ENCODE measurements around the gene VWA5B1.

The VWA5B1 gene

DNA sequence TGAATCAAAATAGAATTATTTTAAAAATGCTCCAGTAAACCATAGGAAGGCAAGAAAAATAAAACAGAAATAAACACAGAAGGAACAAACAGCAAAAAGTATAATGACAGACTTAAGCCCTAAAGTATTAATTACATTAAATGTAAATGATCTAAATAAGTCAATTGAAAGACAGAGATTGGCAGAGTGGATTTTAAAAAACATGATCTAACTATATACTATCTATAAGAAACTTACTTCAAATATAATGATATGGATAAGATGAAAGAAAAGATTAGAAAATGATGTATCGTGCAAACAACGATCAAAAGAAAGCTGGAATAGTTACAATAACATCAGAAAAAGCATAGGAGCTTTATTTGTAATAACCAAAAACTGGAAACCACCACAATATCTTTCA lies 104.6 kb downstream of the VWA5B1 start:
- Histone ChIP-seq H3K4me1 (ENCODE audit: low read depth, poor library complexity, severe bottlenecking) (no peaks in the 10 kb centered on the region), H3K79me2 (ENCODE audit: insufficient read depth, low read depth) (no peaks in the 10 kb centered on the region), H3K4me3 (IDR thresholded peaks at IDR 0.05; ENCODE audit: insufficient read depth, low read depth, low read length) (no peak overlapping the region), H3K27ac (no peak overlapping the region), H2AFZ (ENCODE audit: low read depth) (no peak overlapping the region), H3K9ac (no peak overlapping the region), H3K4me2 (no peak overlapping the region), H3K36me3 (ENCODE audit: insufficient read depth) (no peaks in the 10 kb centered on the region), H4K20me1 (ENCODE audit: insufficient read depth) (no peaks in the 10 kb centered on the region), H3K27me3 (ENCODE audit: insufficient read depth, low read depth) (peaks cover 14% of the 10 kb centered on the region; the same call in 1 of the 2 replicates)
- TF ChIP-seq CTCF (conservative IDR thresholded peaks at IDR 0.05; ENCODE audit: low read depth, low read length), result no peak

GRCh38 chr1:20398744-20399143 lies 108.1 kb downstream of the VWA5B1 start:
- Histone ChIP-seq H4K20me1 (ENCODE audit: insufficient read depth) (no peaks in the 10 kb centered on the region), H3K4me3 (IDR thresholded peaks at IDR 0.05; ENCODE audit: insufficient read depth, low read depth, low read length) (no peak overlapping the region), H3K4me1 (ENCODE audit: low read depth, poor library complexity, severe bottlenecking) (no peaks in the 10 kb centered on the region), H3K9ac (no peak overlapping the region), H3K36me3 (ENCODE audit: insufficient read depth) (no peaks in the 10 kb centered on the region), H2AFZ (ENCODE audit: low read depth) (no peak overlapping the region), H3K27ac (no peak overlapping the region), H3K4me2 (no peak overlapping the region), H3K79me2 (ENCODE audit: insufficient read depth, low read depth) (no peaks in the 10 kb centered on the region), H3K27me3 (ENCODE audit: insufficient read depth, low read depth) (peaks cover 15% of the 10 kb centered on the region; the same call in 1 of the 2 replicates)
- TF ChIP-seq CTCF (conservative IDR thresholded peaks at IDR 0.05; ENCODE audit: low read depth, low read length), result no peak

GRCh38 chr1:20399196-20399595 lies 108.5 kb downstream of the VWA5B1 start:
- H3K27me3 ChIP-seq (ENCODE audit: insufficient read depth, low read depth), result peaks cover 14% of the 10 kb centered on the region; the same call in 1 of the 2 replicates
- H3K36me3 ChIP-seq (ENCODE audit: insufficient read depth), result no peaks in the 10 kb centered on the region
- no peak overlapping the region for H3K4me3 ChIP-seq (IDR thresholded peaks at IDR 0.05; ENCODE audit: insufficient read depth, low read depth, low read length)
- no peak overlapping the region for H3K4me2 ChIP-seq
- no peak overlapping the region for H3K9ac ChIP-seq
- no peak for TF ChIP-seq CTCF (conservative IDR thresholded peaks at IDR 0.05; ENCODE audit: low read depth, low read length)
- no peaks in the 10 kb centered on the region for H3K4me1 ChIP-seq (ENCODE audit: low read depth, poor library complexity, severe bottlenecking)
- H2AFZ ChIP-seq (ENCODE audit: low read depth), result no peak overlapping the region
- no peaks in the 10 kb centered on the region for H4K20me1 ChIP-seq (ENCODE audit: insufficient read depth)
- no peak overlapping the region for H3K27ac ChIP-seq
- H3K79me2 ChIP-seq (ENCODE audit: insufficient read depth, low read depth), result no peaks in the 10 kb centered on the region

DNA sequence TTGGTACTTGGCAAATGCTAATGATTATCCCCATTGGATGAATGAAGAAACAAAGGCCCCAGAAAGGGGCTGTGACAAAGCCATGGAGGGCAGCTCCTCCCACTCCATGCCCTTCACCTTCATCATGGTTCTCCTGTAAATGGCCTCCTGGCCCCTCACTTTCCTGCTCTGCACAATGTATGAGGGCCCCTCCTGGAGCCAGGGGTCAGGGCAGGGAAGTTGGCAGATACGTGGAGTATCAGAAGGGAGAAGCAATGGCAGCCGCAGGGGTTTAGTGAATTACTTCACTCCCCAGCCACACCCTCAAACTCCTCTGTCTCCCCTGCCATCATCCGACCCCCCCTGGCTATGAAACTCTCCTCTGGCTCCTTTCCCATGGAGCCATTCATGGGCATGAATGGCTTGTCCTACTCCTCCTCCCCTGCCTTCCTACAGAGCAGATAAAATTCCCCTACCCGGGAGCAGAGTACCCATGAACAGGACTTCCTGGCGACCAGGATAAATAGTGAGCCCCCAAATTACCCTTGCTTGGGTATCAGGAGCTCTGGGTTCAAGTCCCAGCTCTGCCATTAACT lies 109.0 kb downstream of the VWA5B1 start:
- Histone ChIP-seq H4K20me1 (ENCODE audit: insufficient read depth) (no peaks in the 10 kb centered on the region), H3K4me2 (no peak overlapping the region), H3K79me2 (ENCODE audit: insufficient read depth, low read depth) (no peaks in the 10 kb centered on the region), H3K27me3 (ENCODE audit: insufficient read depth, low read depth) (peaks cover 17% of the 10 kb centered on the region; the same call in 1 of the 2 replicates), H3K4me1 (ENCODE audit: low read depth, poor library complexity, severe bottlenecking) (no peaks in the 10 kb centered on the region), H3K27ac (no peak overlapping the region), H3K36me3 (ENCODE audit: insufficient read depth) (no peaks in the 10 kb centered on the region), H2AFZ (ENCODE audit: low read depth) (no peak overlapping the region), H3K9ac (no peak overlapping the region), H3K4me3 (IDR thresholded peaks at IDR 0.05; ENCODE audit: insufficient read depth, low read depth, low read length) (no peak overlapping the region)
- no peak for TF ChIP-seq CTCF (conservative IDR thresholded peaks at IDR 0.05; ENCODE audit: low read depth, low read length)

Measured in KMS-11 (cell line).